HCT116 (cell line): ENCODE results near the gene IGFL4.

Experiments used
- CTCF ChIP-seq, 3 experiments: fragments of 200-600 bp in 1 of 3; sonication (generic) in 1 of 3; IDR thresholded peaks in 2 of 3; conservative IDR thresholded peaks in 1 of 3; 2 replicates each; pipeline ENCODE4 v1.5.1; 2012 to 2017; ENCODE audit warnings: low read depth in 2 of 3, low read length in 2 of 3, antibody characterized with exemption in 1 of 3, borderline replicate concordance in 1 of 3, control low read depth in 1 of 3, mild to moderate bottlenecking in 1 of 3, mixed read lengths in 1 of 3, mixed run types in 1 of 3, moderate library complexity in 1 of 3; ENCODE audit not compliant: insufficient read depth in 1 of 3
- EZH2 ChIP-seq: fragments of 200-600 bp; sonication (generic); IDR thresholded peaks from 2 replicates; pipeline ENCODE4 v1.6.1; 2017; ENCODE audit warnings: antibody characterized with exemption, mixed run types
- ZNF274 ChIP-seq: fragments of 200-500 bp; sonication (Bioruptor generic); IDR thresholded peaks from 2 replicates; pipeline ENCODE4 v1.6.1; 2014; ENCODE audit warnings: mild to moderate bottlenecking, low read depth, low read length, inconsistent platforms

GRCh38 chr19:46033401-46033800 is 7.4 kb downstream of the IGFL4 start:
- TF ChIP-seq CTCF (IDR thresholded peaks at IDR 0.05 in 2 of 3, conservative IDR thresholded peaks at IDR 0.05 in 1 of 3; ENCODE audit: borderline replicate concordance in 1 of 3, insufficient read depth in 1 of 3, low read depth in 2 of 3, low read length in 2 of 3), result no peak
- TF ChIP-seq EZH2, result no peak
- TF ChIP-seq ZNF274, result no peak
